ENCODE results near the gene CYB5R3.
"Not testable (repeated sequence)": the region's sequence is repeated elsewhere in the genome, so short reads cannot be mapped to it uniquely, and the experiment has no call there.

The CYB5R3 gene

DNA sequence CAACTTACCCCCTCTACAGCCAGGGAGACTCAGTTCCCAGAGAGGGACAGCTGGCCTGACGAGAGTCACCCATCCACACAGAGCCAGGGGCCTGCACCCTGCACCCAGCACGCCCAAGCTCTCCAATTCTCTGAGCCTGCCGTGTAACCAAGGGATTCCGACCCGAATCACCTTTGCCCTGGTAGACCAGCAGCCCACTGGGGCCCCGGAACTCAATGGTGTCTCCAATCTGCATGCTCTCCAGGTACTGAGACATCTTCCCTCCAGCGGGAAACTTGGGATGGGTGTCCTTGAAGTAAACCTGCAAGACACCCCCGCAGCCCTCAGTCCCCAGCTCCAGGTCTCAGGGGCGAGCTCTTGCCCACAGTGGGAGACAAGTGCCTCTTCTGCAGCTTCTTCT is 21.2 kb downstream of the CYB5R3 start:
- no peak for TF ChIP-seq POLR2A (IDR thresholded peaks at IDR 0.05; ENCODE audit: low read depth, low read length)
- no peak for FAIRE-seq

DNA sequence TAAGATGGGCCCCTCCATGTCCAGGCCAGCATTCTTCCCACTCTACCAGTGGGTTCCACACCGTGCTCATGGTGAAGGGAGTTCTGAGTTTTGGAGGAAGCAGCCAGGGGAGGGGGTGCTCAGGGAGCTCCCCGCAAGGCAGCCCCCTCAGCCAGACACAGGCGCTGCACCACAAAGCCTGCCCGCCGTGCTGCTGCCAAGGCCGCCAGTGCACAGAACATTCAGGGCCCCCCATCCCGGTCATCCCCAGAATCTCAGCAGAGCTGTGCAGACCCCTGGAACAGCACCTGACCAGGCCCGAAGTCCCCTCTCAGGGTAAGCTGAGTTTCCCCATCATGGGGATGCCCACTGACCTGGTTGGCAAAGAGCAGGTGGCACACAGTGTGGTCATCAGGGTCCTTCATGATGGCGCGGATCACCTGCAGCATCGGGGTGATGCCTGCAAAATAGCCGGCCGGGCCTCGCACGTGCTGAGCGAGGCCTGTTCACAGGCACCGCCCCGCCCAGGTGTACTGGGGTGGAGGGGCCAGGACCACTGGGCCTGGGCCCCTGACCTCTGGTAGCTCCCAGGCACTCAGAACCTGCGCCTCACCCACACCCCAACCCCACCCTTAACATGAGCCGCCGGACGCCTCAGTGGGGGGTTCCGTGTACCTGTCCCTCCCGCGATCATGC is 22.1 kb downstream of the CYB5R3 start:
- no peak for TF ChIP-seq POLR2A (IDR thresholded peaks at IDR 0.05; ENCODE audit: low read depth, low read length)
- FAIRE-seq = no peak
- no peak for DNase-seq (ENCODE audit: insufficient read length, low spot score)

More for the DNA sequence above, 21.2 kb downstream of the CYB5R3 start:
- DNase-seq (ENCODE audit: insufficient read length, low spot score) = no peak

DNA sequence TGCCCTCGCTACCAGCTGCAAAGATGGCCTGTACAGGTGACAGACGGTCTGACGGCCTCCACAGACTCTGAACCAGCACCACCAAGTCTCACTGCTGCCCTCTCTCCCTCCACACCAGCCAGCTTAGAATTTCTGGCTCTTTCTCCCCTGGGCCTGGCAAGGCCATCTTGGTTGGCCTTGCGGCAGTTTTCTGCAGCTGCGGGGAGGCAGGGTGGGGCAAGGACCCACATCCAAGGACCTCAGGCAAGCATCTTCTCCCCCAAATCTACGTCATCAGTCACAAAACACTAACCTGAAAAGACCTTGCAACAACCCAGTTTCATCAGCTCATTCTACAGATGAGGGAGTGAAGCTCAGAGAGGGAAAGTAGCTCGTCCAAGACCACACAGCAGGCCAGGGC is 22.8 kb downstream of the CYB5R3 start:
- no peak for FAIRE-seq
- TF ChIP-seq POLR2A (IDR thresholded peaks at IDR 0.05; ENCODE audit: low read depth, low read length) = no peak
- no peak for DNase-seq (ENCODE audit: insufficient read length, low spot score)

DNA sequence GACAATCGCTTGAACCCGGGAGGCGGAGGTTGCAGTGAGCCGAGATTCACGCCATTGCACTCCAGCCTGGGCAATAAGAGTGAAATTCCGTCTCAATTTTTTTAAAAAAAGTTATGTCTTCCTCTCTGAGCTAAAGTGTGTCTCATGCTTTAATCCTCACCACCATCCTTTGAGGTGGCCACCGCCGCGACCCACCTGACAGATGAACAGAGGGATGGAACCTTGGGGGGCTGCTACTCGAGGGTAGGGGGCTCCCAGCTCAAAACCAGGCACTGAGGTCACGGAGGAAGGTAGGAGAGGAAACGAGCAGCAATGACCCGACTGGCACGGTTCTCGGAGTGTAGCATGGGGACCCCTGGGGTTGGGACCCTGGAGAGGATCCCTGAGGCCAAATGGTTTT is 23.8 kb downstream of the CYB5R3 start:
- TF ChIP-seq POLR2A (IDR thresholded peaks at IDR 0.05; ENCODE audit: low read depth, low read length) = no peak
- FAIRE-seq = no peak

DNA sequence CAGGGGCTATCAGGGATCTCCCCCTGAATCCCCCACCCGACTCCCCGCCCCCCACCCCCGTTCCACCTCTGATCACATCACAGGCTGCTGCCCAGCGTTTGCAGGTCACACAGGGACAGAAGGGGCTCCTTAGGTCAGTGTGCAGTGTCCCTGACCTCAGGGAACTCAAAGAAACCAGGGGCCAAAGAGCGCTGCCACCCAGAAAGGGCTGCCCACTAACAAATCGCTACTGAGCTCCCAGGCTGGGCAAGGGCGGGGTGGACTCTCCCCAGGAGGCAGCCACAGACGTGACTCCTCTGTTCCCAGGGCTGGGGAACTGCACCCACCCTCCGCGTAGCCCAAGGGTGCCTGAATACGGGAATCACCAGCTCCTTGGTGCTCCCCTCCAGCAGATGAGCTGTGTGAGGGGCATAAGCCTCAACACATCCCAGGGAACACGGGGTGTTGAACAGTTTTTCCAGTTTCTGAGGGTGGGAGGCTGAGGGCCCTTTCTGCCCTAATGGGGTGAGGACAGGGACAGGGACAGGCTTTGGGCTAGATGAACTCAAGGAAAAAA is 24.6 kb downstream of the CYB5R3 start:
- no peak for DNase-seq (ENCODE audit: insufficient read length, low spot score)
- no peak for TF ChIP-seq POLR2A (IDR thresholded peaks at IDR 0.05; ENCODE audit: low read depth, low read length)
- FAIRE-seq = no peak

More for the DNA sequence above, 23.8 kb downstream of the CYB5R3 start:
- DNase-seq (ENCODE audit: insufficient read length, low spot score) = no peak

DNA sequence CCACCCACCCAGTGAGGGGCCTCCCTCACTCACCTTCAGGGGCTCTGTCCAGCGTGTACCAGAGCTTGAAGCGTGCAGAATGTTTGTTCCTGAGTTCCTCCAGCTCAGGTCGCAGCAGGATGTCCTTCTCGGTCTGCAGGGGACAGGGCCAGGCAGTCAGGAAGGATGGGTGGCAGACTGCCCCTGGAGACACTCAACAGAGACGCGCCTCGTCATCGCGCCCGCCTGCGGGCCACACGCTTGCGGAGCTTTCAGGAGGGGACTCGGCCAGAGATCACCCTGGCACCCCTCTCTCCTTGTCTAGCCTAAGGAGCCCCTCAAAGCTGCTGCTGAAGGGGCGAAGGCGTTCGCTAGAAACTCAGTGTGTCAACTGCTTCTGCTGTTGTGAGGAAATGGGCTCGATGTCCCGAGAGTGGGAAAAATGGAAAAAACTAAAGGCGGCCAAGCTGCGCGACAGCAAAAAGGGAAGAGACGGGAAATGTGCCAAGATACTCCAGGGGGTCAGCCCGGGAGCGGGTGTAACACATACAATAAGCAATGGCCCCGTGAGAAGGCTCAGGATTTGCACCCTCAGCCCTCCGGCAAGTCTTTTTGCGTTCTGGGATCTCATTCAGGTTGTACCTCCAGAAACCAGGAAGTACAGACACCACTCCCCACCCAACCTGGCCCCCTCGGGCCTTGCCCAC is 25.3 kb downstream of the CYB5R3 start:
- DNase-seq (ENCODE audit: insufficient read length, low spot score) = no peak
- no peak for TF ChIP-seq POLR2A (IDR thresholded peaks at IDR 0.05; ENCODE audit: low read depth, low read length)
- FAIRE-seq = no peak

DNA sequence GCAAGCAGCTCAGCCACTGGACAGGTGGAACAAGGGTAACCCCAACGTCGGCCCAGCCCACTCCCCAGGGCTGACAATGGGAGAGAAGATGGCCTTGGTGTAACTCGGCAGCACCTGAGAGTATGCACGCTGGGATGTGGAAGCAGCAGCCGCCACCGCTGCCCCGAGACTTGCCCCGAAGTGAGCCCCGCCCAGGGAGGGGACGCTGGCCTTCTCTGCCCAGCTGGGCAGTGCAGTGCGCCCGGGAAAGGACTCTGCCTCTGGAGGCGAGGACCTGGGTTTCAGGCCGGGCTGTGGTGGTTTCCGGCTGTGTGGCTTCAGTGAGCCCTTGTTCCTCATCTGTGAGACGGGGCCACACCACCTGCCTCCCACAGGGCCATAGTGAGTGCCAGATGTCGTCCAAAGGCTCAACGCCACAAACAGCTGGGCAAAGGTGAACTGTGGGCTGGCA is 25.9 kb downstream of the CYB5R3 start:
- DNase-seq (ENCODE audit: insufficient read length, low spot score) (no peak), FAIRE-seq (no peak)
- no peak for TF ChIP-seq POLR2A (IDR thresholded peaks at IDR 0.05; ENCODE audit: low read depth, low read length)

DNA sequence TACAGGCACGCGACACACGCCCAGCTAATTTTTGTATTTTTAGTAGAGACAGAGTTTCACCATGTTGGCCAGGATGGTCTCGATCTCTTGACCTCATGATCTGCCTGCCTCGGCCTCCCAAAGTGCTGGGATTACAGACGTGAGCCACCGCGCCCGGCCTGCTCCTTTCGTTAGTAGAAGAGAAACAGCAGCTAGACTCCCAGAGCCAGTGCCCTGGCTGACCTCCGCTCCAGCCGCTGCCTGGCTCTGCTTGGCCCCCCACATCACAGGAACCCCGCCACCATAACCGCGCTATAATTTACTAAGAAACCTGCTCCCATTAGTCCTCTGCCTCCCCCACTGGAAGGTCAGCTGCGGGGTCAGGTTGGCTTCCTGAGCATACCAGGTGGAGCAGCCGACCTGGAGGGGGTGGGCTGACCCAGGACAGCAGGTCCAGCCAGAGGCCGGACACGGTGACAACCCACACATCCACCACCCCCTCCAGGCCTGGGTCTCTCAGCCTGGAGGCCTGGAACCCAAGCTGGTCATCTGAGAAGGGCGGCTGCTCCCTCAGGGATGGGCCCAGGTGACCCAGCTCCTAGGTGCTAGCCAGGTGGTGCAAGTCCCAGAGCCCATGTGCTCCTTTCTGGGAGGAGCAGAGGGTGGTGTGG is 27.0 kb downstream of the CYB5R3 start:
- DNase-seq (ENCODE audit: insufficient read length, low spot score) (no peak), FAIRE-seq (no peak)
- TF ChIP-seq POLR2A (IDR thresholded peaks at IDR 0.05; ENCODE audit: low read depth, low read length) = no peak

DNA sequence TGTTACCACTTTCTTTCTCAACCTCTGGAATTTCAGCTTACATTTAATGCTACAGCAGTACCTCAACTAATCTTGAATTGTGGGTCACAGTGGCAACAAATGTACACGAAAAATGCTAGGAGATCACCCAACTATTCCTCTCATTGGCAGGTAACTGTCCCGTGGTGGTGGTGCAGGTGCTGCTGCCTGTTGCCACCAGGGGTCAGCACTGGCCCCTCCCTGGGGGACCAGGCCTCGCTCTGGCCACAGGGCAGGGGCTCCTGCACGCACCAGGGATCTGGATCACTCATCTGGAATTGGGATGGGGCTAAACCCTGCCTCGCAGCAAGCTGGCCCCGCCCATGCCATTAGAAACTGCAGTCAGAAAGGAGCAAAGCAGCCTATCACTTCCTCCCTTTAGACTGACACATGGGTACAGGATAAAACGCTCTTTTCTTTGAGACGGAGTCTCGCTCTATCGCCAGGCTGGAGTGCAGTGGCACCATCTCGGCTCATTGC is 27.6 kb downstream of the CYB5R3 start:
- DNase-seq (ENCODE audit: insufficient read length, low spot score) = no peak
- no peak for TF ChIP-seq POLR2A (IDR thresholded peaks at IDR 0.05; ENCODE audit: low read depth, low read length)
- no peak for FAIRE-seq

DNA sequence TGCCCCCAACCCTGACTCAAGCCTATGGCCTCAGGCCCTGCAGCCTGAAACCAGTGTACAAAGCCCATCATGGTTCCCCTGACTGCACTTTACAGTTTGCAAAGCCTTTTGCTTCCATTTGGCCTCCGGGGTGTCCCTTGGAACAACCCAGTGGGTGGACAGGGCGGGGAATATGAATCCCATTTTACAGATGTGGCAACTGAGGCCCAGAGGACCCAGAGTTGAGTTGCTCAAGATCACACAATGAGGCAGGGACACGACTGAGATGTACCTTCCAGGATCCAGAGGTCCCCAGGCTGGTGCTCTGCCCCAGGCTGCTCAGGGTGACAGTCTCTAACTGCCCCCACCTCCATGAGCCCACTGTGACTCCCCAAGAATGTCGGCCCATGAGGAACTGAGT is 29.1 kb downstream of the CYB5R3 start:
- TF ChIP-seq POLR2A (IDR thresholded peaks at IDR 0.05; ENCODE audit: low read depth, low read length) = no peak
- DNase-seq (ENCODE audit: insufficient read length, low spot score) = no peak
- no peak for FAIRE-seq

DNA sequence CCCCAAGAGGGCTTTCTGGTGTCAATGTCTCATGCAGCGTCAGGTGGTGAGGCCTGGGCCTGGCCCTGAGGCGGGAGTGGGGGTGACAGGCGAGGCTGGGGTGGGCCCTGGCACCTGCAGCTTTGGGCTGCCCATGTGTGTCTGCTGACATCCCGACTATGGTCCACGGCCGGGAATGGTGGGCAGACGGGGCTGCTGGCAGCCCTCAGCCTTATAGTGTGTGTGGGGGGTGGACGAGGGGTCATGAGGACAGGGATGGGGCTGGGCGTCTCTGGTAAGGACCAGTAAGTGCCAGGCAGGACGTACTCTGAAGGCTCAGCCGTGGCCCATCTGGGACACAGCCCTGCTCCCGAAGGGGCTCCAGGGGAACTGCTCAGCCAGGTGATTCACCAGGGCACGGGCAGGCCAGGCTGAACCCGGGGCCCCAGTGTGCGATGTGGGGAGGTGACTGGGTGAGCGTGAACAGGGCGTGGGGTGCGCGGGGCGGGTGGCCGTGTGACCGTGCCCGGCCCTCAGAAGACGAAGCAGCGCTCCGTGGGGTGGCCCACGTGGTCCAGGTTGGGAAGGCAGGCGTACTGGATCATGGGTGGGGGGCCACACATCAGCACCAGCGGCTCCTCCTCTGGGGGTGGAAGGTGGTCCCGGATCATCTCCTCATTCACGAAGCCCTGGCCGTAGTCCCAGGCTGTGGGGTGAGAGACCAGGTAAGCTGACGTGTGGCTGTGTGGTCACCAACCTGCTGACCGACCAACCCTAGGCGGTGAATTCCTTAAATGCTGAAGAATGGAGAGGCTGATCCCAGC is 29.7 kb downstream of the CYB5R3 start:
- DNase-seq (ENCODE audit: insufficient read length, low spot score) (no peak), FAIRE-seq (no peak)
- no peak for TF ChIP-seq POLR2A (IDR thresholded peaks at IDR 0.05; ENCODE audit: low read depth, low read length)

DNA sequence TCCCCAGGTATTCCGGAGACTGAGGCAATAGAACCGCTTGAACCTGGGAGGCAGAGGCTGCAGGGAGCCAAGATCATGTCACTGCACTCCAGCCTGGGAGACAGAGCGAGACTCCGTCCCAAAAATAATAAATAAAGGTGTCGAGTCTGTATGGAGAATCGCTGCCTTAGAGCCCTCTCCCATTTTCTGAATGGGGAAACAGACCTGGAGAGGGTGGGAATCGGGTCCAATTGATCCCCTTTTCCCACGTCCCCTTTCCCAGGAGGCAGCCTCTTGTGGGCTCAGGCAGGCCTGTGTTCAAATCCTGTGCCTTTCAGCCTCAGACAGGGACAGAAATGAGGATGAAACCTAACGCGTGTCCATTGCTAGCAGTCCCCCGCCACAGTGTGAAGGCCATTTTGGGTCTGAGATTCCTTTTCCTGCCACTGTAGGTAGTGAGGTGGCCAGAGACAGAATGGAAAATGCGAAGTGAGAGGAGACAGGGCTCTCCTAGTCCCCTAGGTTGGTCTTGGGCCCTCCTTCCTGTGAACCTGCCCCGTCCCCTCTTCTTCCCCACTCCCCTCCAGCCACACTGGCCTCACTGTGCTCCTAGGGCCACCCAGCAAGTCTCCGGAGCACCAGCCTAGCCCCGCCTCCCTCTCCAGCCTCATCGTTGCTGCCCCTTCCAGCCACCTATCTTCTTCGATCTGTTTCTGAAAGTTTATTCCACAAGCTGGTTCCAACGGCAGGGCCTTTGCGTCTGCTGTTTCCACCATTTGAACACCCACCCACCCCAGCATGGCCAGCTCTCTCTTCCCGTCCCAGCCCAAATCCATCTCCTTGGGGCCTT is 31.8 kb downstream of the CYB5R3 start:
- TF ChIP-seq POLR2A (IDR thresholded peaks at IDR 0.05; ENCODE audit: low read depth, low read length) = no peak
- FAIRE-seq = no peak
- DNase-seq (ENCODE audit: insufficient read length, low spot score) = no peak

DNA sequence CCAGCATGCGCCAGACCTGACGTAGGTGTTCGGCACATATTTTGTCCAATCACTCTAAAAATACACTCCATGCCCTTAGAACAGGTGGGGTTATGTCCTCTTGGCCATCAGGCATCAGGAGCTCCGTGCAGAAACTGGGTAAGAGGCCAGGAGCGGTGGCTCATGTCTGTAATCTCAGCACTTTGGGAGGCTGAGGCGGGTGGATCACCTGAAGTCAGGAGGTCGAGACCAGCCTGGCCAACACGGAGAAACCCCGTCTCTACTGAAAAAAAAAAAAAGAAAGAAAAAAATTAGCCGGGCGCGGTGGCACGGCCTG is 33.4 kb downstream of the CYB5R3 start:
- DNase-seq (ENCODE audit: insufficient read length, low spot score); FAIRE-seq: not testable (repeated sequence)
